ELR (cell line): Measurements from ENCODE around the gene ADNP2.

Experiments used
- DNase-seq: peaks from one replicate; pipeline ENCODE4 v3.0.0-alpha.2; 2015; ENCODE audit warnings: low read depth

Gene ADNP2

GRCh38 chr18:80188643-80189530, 79.8 kb downstream of the ADNP2 start:
- no peak for DNase-seq

- DNase-seq, result no peak
Measured at GRCh38 chr18:80189531-80189865, 80.4 kb downstream of the ADNP2 start.
